Activated CD4-positive, alpha-beta T cell treated with anti-CD3 and anti-CD28 coated beads, Interleukin-2, amount 10 ng/mL, durations not matched to agents 7 days and 5 days (primary cell): ENCODE data around the gene ADAMTS5. TPM values are rescaled to one million over a fixed set of nuclear protein-coding genes. Genes with fewer than 3 reads are reported as not detected.

Experiments
- CTCF ChIA-PET: fragments of 350-600 bp; sonication (Branson Sonifier 250); formaldehyde crosslinking; loops from one replicate; lab custom pipeline; 2021; ENCODE audit warnings: antibody characterized with exemption; lab: Charles Lee
- POLR2A ChIA-PET: fragments of 350-600 bp; sonication (Branson Sonifier 250); formaldehyde crosslinking; loops from one replicate; lab custom pipeline; 2021; ENCODE audit warnings: antibody characterized with exemption; lab: Charles Lee
- DNase-seq: peaks from one replicate; pipeline ENCODE4 v3.0.0-alpha.2; 2020
- H3K27ac Mint-ChIP-seq: one replicate; pipeline ENCODE4 v1.8.0; 2021; ENCODE audit warnings: mild to moderate bottlenecking, moderate library complexity, mixed read lengths
- H3K27me3 Mint-ChIP-seq: one replicate; pipeline ENCODE4 v1.8.0; 2021; ENCODE audit warnings: mixed read lengths
- H3K36me3 Mint-ChIP-seq: one replicate; pipeline ENCODE4 v1.8.0; 2021; ENCODE audit warnings: low read depth, mixed read lengths
- H3K4me1 Mint-ChIP-seq: one replicate; pipeline ENCODE4 v1.8.0; 2021; ENCODE audit warnings: mixed read lengths
- H3K4me3 Mint-ChIP-seq: one replicate; pipeline ENCODE4 v1.8.0; 2021; ENCODE audit warnings: mild to moderate bottlenecking, moderate library complexity, mixed read lengths
- H3K9me3 Mint-ChIP-seq: one replicate; pipeline ENCODE4 v1.8.0; 2021; ENCODE audit warnings: mixed read lengths
- microRNA-seq: library from miRNA; unstranded; fragments of <30 nt; microRNA quantifications from one replicate; pipeline ENCODE4 v1.2.0, GENCODE V29; 2021; ENCODE audit warnings: borderline microRNAs expressed, borderline replicate concordance
- total RNA-seq, 2 experiments: library from RNA; stranded (reverse); gene quantifications; one replicate each; pipeline ENCODE4 v1.2.3, GENCODE V29; 2021

ADAMTS5 gene
- total RNA-seq, 2 experiments from 2014 or later, result not detected

- H3K36me3 Mint-ChIP-seq, result no peaks in the 10 kb centered on the region
- peaks cover 3% of the 10 kb centered on the region for H3K27me3 Mint-ChIP-seq
- H3K4me1 Mint-ChIP-seq, result no peaks in the 10 kb centered on the region
- DNase-seq, result no peak
- ChIA-PET POLR2A (no interaction called here), CTCF (interaction anchor here (1.0 kb wide), 1 partner anchor 26 kb away, joined by 3 read pairs; no protein-coding TSS in a partner anchor)
- no peak overlapping the region for H3K27ac Mint-ChIP-seq
- H3K4me3 Mint-ChIP-seq, result no peak overlapping the region
- H3K9me3 Mint-ChIP-seq, result no peaks in the 10 kb centered on the region
These were observed 56.9 kb downstream of the ADAMTS5 start for GRCh38 chr21:26909972-26910371.

DNA sequence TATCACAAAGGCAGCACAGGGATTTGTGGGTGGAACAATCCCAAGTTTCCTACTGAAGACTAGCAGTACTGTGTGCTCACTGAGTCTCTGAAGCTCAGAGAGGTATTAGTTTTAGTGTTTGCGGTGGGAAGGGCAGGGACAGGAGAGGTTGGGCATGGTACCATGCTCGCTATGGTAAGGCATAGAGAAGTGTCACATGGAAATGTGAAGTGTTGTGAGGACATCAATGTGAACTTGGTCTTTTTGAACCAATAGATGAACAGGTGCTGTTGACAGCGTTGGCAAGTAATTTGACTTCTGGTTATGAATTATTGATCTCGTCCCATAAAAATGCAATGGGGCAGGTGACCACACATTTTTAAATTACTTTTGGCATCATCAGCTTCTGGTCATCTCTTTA is 65.9 kb downstream of the ADAMTS5 start:
- no peaks in the 10 kb centered on the region for H3K9me3 Mint-ChIP-seq
- ChIA-PET POLR2A (interaction anchor here (0.6 kb wide), 1 partner anchor 1716 kb away, joined by 3 read pairs; no protein-coding TSS in a partner anchor), CTCF (no interaction called here)
- no peaks in the 10 kb centered on the region for H3K4me1 Mint-ChIP-seq
- H3K27me3 Mint-ChIP-seq, result no peaks in the 10 kb centered on the region
- no peak overlapping the region for H3K4me3 Mint-ChIP-seq
- no peak for DNase-seq
- H3K27ac Mint-ChIP-seq, result no peak overlapping the region
- no peaks in the 10 kb centered on the region for H3K36me3 Mint-ChIP-seq

DNA sequence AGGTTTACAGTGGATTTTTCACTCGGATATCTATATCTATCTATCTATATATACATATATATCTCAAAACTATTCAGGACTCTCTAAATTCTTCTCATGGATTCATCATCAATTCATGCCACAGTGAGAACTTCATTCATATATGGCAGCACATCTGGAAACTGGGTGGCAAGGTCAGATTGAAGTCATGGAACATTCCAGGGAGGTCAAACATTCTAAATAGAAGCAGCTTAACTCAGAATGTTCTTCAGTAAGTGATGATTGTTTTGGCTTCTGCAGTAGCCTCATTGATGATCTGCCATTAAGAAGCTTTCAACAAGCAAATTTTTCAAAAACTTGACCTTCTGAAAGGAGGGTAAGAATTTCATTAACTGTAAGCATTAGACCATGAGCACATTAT is 74.7 kb downstream of the ADAMTS5 start:
- no peaks in the 10 kb centered on the region for H3K9me3 Mint-ChIP-seq
- no peaks in the 10 kb centered on the region for H3K36me3 Mint-ChIP-seq
- no peak overlapping the region for H3K4me3 Mint-ChIP-seq
- H3K4me1 Mint-ChIP-seq, result no peaks in the 10 kb centered on the region
- H3K27me3 Mint-ChIP-seq, result no peaks in the 10 kb centered on the region
- POLR2A ChIA-PET, result no interaction called here
- DNase-seq, result no peak
- H3K27ac Mint-ChIP-seq, result no peak overlapping the region
- CTCF ChIA-PET, result no interaction called here

GRCh38 chr21:26888931-26889330 is 78.0 kb downstream of the ADAMTS5 start:
- no peaks in the 10 kb centered on the region for H3K36me3 Mint-ChIP-seq
- no peak overlapping the region for H3K4me3 Mint-ChIP-seq
- no peak for DNase-seq
- no peaks in the 10 kb centered on the region for H3K4me1 Mint-ChIP-seq
- POLR2A ChIA-PET, result no interaction called here
- no peak overlapping the region for H3K27ac Mint-ChIP-seq
- no peaks in the 10 kb centered on the region for H3K27me3 Mint-ChIP-seq
- CTCF ChIA-PET, result no interaction called here
- no peaks in the 10 kb centered on the region for H3K9me3 Mint-ChIP-seq

DNA sequence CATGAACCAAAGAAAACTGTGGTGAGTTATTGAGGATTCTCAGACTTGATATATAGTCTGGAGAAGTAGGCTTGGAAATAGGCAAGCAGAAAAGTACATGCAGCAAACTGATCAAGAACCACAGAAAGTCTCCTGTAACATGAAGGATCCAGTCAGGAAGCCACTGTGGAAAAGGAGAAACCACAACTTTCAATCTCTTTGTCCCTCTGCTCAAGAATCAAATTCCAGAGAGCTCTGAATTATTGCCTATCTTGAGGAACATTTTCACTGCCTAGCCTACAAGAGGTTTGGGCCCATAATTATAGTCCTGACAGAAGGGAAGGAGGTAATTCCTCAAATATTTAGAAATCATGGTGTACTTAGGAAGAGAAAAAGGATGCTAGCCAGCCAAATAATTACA is 78.6 kb downstream of the ADAMTS5 start:
- Mint-ChIP-seq H3K9me3 (no peaks in the 10 kb centered on the region), H3K27me3 (no peaks in the 10 kb centered on the region), H3K36me3 (no peaks in the 10 kb centered on the region), H3K4me3 (no peak overlapping the region), H3K4me1 (no peaks in the 10 kb centered on the region), H3K27ac (no peak overlapping the region)
- CTCF ChIA-PET, result no interaction called here
- DNase-seq, result no peak
- POLR2A ChIA-PET, result no interaction called here

DNA sequence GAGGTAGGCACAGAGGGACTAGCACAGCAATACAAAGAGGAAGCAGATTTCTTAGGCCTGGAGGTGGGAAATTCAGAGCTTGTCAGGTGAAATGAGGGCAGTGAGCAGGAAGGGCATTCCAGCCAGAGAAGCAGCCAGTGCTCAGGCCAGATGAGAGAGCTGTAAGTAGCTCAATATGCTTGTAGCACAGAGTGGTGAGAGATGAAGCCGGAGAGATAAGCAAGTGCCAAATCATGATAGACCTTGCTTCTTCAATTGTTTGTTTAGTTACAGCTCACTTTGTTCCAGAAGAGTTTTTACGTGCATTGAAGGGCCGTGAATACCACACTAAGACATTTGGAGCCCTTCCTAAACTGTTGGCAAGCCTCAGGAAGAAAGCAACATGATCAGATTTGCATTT is 79.6 kb downstream of the ADAMTS5 start:
- POLR2A ChIA-PET, result no interaction called here
- H3K9me3 Mint-ChIP-seq, result no peaks in the 10 kb centered on the region
- no peaks in the 10 kb centered on the region for H3K27me3 Mint-ChIP-seq
- H3K4me1 Mint-ChIP-seq, result no peaks in the 10 kb centered on the region
- H3K4me3 Mint-ChIP-seq, result no peak overlapping the region
- CTCF ChIA-PET, result no interaction called here
- no peaks in the 10 kb centered on the region for H3K36me3 Mint-ChIP-seq
- DNase-seq, result no peak
- no peak overlapping the region for H3K27ac Mint-ChIP-seq

DNA sequence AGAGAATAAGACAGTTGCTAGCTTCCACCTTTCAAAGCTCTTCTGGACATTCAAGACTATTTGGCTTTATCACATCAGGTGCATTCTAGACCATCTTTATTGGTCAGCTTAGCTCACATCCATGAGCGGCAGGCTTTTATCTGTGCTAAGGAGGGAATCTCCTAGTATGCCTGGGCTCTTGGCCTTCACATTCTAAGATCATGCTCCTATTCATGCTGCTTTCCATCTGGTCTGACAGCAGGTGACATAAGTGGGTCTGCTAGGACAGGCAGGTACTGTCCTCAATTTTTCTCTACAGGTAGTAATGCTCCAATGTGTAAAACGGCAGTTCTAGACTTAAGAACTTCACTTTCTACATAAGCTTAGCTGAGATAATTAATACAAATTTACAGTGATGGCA is 82.5 kb downstream of the ADAMTS5 start:
- Mint-ChIP-seq H3K27me3 (no peaks in the 10 kb centered on the region), H3K4me3 (no peak overlapping the region), H3K36me3 (no peaks in the 10 kb centered on the region), H3K27ac (no peak overlapping the region), H3K4me1 (no peaks in the 10 kb centered on the region), H3K9me3 (no peaks in the 10 kb centered on the region)
- ChIA-PET CTCF (no interaction called here), POLR2A (no interaction called here)
- DNase-seq, result no peak

DNA sequence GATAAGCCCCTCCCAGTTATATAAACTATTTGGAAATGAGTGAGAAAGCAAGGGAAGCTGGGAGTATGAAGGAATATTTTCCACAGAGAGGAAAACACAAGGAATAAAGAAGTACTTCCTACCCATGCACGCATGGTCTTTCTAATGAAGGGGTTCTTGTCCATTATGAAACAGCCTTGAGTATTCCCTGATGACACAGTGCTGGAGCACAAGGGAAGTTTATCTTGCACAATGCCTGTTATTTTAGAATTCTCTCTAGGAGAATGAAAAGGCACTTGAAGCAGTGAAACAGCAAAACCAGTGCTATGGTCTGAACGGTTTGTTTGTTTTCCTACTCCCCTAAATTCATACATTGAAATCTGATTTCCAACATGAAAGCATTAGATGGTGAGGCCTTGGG is 83.1 kb downstream of the ADAMTS5 start:
- Mint-ChIP-seq H3K9me3 (no peaks in the 10 kb centered on the region), H3K4me3 (no peak overlapping the region), H3K4me1 (no peaks in the 10 kb centered on the region), H3K27me3 (no peaks in the 10 kb centered on the region), H3K27ac (no peak overlapping the region), H3K36me3 (no peaks in the 10 kb centered on the region)
- ChIA-PET CTCF (no interaction called here), POLR2A (no interaction called here)
- DNase-seq, result no peak

DNA sequence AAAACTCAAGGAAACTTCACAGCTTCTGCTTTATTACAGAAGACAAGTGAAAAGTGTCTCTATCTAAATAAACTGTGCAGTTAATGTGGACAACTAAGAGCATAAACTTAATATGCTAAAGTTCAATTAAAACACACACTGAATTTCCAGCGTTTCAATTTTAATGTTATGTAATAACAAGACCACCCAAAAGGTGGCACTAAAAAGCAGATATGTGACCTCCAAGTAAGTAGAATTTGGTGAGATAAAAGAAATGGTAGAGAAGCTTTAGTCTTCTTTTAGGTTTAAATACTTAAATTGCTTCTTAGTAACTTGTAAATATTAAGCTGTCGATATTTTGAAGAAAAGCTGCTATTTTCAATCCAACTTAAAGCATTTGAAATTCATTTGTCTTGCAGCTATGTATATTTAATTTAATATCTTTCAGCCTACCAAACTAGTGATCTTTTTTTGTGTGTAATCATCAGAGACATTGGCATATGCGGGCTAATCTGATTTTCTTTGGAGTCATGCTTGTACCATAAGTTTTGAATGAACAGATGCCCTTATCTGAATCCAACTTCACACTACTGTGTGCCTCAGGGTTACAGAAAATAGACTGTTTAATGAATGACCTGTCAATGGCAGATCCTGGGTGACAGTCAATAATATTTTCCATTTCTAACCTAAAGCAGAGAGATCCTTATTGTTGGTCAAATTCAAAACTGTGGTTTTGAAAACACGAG is 85.2 kb downstream of the ADAMTS5 start:
- H3K4me3 Mint-ChIP-seq, result no peak overlapping the region
- H3K36me3 Mint-ChIP-seq, result no peaks in the 10 kb centered on the region
- H3K27me3 Mint-ChIP-seq, result no peaks in the 10 kb centered on the region
- H3K9me3 Mint-ChIP-seq, result no peaks in the 10 kb centered on the region
- no peak for DNase-seq
- no peak overlapping the region for H3K27ac Mint-ChIP-seq
- ChIA-PET CTCF (no interaction called here), POLR2A (no interaction called here)
- H3K4me1 Mint-ChIP-seq, result no peaks in the 10 kb centered on the region

DNA sequence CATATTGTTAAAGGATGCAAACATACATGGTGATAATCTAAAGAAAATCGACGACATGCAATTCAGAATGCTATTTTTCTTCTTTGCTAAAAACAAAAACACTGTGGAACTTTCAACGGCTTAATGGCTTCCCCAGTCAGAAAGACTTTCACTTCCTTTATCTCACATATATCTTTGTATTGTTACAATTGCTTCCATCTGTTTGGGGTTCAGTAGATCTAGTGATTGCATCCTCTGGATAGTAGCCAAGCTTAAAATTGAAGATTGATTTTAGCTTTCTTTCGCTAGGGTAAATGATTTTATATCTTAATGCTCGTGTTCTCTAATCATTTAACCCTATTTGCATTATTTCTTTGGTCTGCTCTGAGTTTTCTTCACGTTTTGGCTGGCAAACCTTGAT is 89.9 kb downstream of the ADAMTS5 start:
- CTCF ChIA-PET, result no interaction called here
- Mint-ChIP-seq H3K9me3 (no peaks in the 10 kb centered on the region), H3K27me3 (no peaks in the 10 kb centered on the region), H3K4me3 (no peak overlapping the region), H3K36me3 (no peaks in the 10 kb centered on the region), H3K27ac (no peak overlapping the region), H3K4me1 (no peaks in the 10 kb centered on the region)
- POLR2A ChIA-PET, result no interaction called here
- no peak for DNase-seq

DNA sequence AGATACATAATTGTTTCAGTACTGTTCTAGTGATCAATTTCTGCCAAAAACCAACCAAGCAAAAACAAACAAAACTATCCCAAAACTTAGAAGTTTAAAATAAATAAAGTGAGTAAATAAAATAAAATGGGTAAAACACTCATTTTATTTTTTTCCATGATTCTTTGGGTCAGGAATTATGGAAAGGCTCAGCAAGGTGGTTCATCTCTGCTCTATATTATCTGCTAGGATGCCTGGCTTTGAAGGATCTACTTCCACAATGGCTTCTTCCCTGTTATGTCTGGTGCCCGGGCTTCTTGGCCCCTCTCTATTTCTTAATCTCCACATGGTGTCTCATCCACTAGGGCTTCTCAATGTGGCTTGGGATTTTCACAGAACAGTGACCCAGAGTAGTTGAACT is 92.5 kb downstream of the ADAMTS5 start:
- ChIA-PET POLR2A (no interaction called here), CTCF (no interaction called here)
- DNase-seq, result no peak
- H3K9me3 Mint-ChIP-seq, result no peaks in the 10 kb centered on the region
- H3K27me3 Mint-ChIP-seq, result no peaks in the 10 kb centered on the region
- no peak overlapping the region for H3K27ac Mint-ChIP-seq
- H3K36me3 Mint-ChIP-seq, result no peaks in the 10 kb centered on the region
- H3K4me3 Mint-ChIP-seq, result no peak overlapping the region
- H3K4me1 Mint-ChIP-seq, result no peaks in the 10 kb centered on the region

Small RNA genes lying within 50 kb of the gene (microRNA-seq; reads per million reads assigned to microRNA genes)
- not detected for gene MIR4759

Other genes with a start within 250 kb of the ADAMTS5 start
- 1 to 10 TPM; 1.1 to 2.4 TPM for gene ADAMTS1, start 121.7 kb downstream of the ADAMTS5 start, total RNA-seq